Measurements from ENCODE around the gene HPSE2. TPM values are rescaled to one million over a fixed set of nuclear protein-coding genes. Genes with fewer than 3 reads are reported as not detected.
"Not testable (repeated sequence)": the region's sequence is repeated elsewhere in the genome, so short reads cannot be mapped to it uniquely, and the experiment has no call there.

HPSE2 gene
- total RNA-seq, 1 experiment from 2014 or later: not detected

- Histone ChIP-seq H3K9me3 (ENCODE audit: insufficient read depth, low read depth) (no peaks in the 10 kb centered on the region), H2AFZ (no peak overlapping the region), H3K4me1 (replicated peaks; ENCODE audit: insufficient read depth) (no peaks in the 10 kb centered on the region), H3K27ac (no peak overlapping the region), H3K36me3 (ENCODE audit: low read depth) (no peaks in the 10 kb centered on the region), H4K20me1 (ENCODE audit: insufficient read depth) (no peaks in the 10 kb centered on the region), H3K4me2 (no peak overlapping the region), H3K9me2 (ENCODE audit: insufficient read depth) (no peaks in the 10 kb centered on the region), H3K27me3 (ENCODE audit: insufficient read depth, low read depth) (peaks cover 38% of the 10 kb centered on the region), H3F3A (ENCODE audit: insufficient read depth, low read depth) (no peaks in the 10 kb centered on the region), H3K4me3 (no peak overlapping the region), H3K79me2 (ENCODE audit: low read depth) (no peaks in the 10 kb centered on the region)
- no peak for DNase-seq
- ChIA-PET POLR2A (ENCODE audit: unreplicated experiment) (no interaction called here), CTCF (no interaction called here)
- BruUV-seq (replicated peaks): no TSS peak
- TF ChIP-seq EZH2 (IDR thresholded peaks at IDR 0.05; ENCODE audit: low read depth) (no peak), CTCF (conservative IDR thresholded peaks at IDR 0.05) (no peak)
- intact Hi-C loops (cut with micrococcal nuclease; ENCODE audit: unreplicated experiment): no loop called here
Observed at GRCh38 chr10:98556061-98556460, 679.6 kb downstream of the HPSE2 start.

GRCh38 chr10:98555021-98555619 is 680.5 kb downstream of the HPSE2 start:
- no peak for DNase-seq
- peaks cover 38% of the 10 kb centered on the region for H3K27me3 ChIP-seq (ENCODE audit: insufficient read depth, low read depth)

GRCh38 chr10:98541561-98541960 is 694.1 kb downstream of the HPSE2 start:
- H3K27ac ChIP-seq; H3F3A ChIP-seq (ENCODE audit: insufficient read depth, low read depth); H3K36me3 ChIP-seq (ENCODE audit: low read depth); H3K4me3 ChIP-seq; H3K4me1 ChIP-seq (replicated peaks; ENCODE audit: insufficient read depth); DNase-seq; H3K9me3 ChIP-seq (ENCODE audit: insufficient read depth, low read depth); H3K27me3 ChIP-seq (ENCODE audit: insufficient read depth, low read depth); H2AFZ ChIP-seq; H3K9me2 ChIP-seq (ENCODE audit: insufficient read depth); POLR2A ChIA-PET (ENCODE audit: unreplicated experiment); H4K20me1 ChIP-seq (ENCODE audit: insufficient read depth); BruUV-seq (replicated peaks); H3K79me2 ChIP-seq (ENCODE audit: low read depth); CTCF ChIA-PET; intact Hi-C loops (cut with micrococcal nuclease; ENCODE audit: unreplicated experiment): not testable (repeated sequence)
- peak overlapping the region; percentile 46; the same call in 1 of the 2 replicates for H3K4me2 ChIP-seq

More at GRCh38 chr10:98555021-98555619, 680.5 kb downstream of the HPSE2 start:
- Histone ChIP-seq H4K20me1 (ENCODE audit: insufficient read depth) (no peaks in the 10 kb centered on the region), H3F3A (ENCODE audit: insufficient read depth, low read depth) (no peaks in the 10 kb centered on the region), H3K36me3 (ENCODE audit: low read depth) (no peaks in the 10 kb centered on the region), H3K4me2 (no peak overlapping the region), H2AFZ (no peak overlapping the region), H3K9me2 (ENCODE audit: insufficient read depth) (no peaks in the 10 kb centered on the region), H3K4me1 (replicated peaks; ENCODE audit: insufficient read depth) (no peaks in the 10 kb centered on the region), H3K9me3 (ENCODE audit: insufficient read depth, low read depth) (no peaks in the 10 kb centered on the region), H3K27ac (no peak overlapping the region), H3K79me2 (ENCODE audit: low read depth) (no peaks in the 10 kb centered on the region), H3K4me3 (no peak overlapping the region)
- BruUV-seq (replicated peaks): no TSS peak
- POLR2A ChIA-PET (ENCODE audit: unreplicated experiment): no interaction called here
- TF ChIP-seq CTCF (conservative IDR thresholded peaks at IDR 0.05): no peak
- no peak for TF ChIP-seq EZH2 (IDR thresholded peaks at IDR 0.05; ENCODE audit: low read depth)
- intact Hi-C loops (cut with micrococcal nuclease; ENCODE audit: unreplicated experiment): no loop called here
- CTCF ChIA-PET: no interaction called here

GRCh38 chr10:98539578-98539977 is 696.1 kb downstream of the HPSE2 start:
- H3K4me1 ChIP-seq (replicated peaks; ENCODE audit: insufficient read depth): no peaks in the 10 kb centered on the region
- H3K9me2 ChIP-seq (ENCODE audit: insufficient read depth): no peaks in the 10 kb centered on the region
- no peaks in the 10 kb centered on the region for H3K27me3 ChIP-seq (ENCODE audit: insufficient read depth, low read depth)
- H3K4me3 ChIP-seq: no peak overlapping the region
- BruUV-seq (replicated peaks): no TSS peak
- no peaks in the 10 kb centered on the region for H3K9me3 ChIP-seq (ENCODE audit: insufficient read depth, low read depth)
- H3K4me2 ChIP-seq: no peak overlapping the region
- no peak for DNase-seq
- H3K36me3 ChIP-seq (ENCODE audit: low read depth): no peaks in the 10 kb centered on the region
- H4K20me1 ChIP-seq (ENCODE audit: insufficient read depth): no peaks in the 10 kb centered on the region
- ChIA-PET CTCF (no interaction called here), POLR2A (ENCODE audit: unreplicated experiment) (no interaction called here)
- H3F3A ChIP-seq (ENCODE audit: insufficient read depth, low read depth): no peaks in the 10 kb centered on the region
- intact Hi-C loops (cut with micrococcal nuclease; ENCODE audit: unreplicated experiment): no loop called here
- H2AFZ ChIP-seq: no peak overlapping the region
- no peak overlapping the region for H3K27ac ChIP-seq
- no peak for TF ChIP-seq CTCF (conservative IDR thresholded peaks at IDR 0.05)
- no peak for TF ChIP-seq EZH2 (IDR thresholded peaks at IDR 0.05; ENCODE audit: low read depth)
- H3K79me2 ChIP-seq (ENCODE audit: low read depth): no peaks in the 10 kb centered on the region

Data from PC-9 (cell line).